Measurements from ENCODE around the gene TXNDC11. TPM values are rescaled to one million over a fixed set of nuclear protein-coding genes. Genes with fewer than 3 reads are reported as not detected.

The TXNDC11 gene
- total and polyA plus RNA-seq, 9 of the 15 experiments (the other 6 are each of a cell fraction or from before 2014, with no cell fraction given): 0.66 to 32.6 (median 26.2) TPM

GRCh38 chr16:11649276-11649675 is 93.4 kb downstream of the TXNDC11 start:
- ChIA-PET POLR2A (interaction anchor here (0.7 to 0.9 kb wide), 2 partner anchors 10 to 15 kb away, joined by 3 read pairs; no protein-coding TSS in a partner anchor), CTCF (ENCODE audit: low intra/inter-chr PET ratio) (no interaction called here)
- Histone ChIP-seq H4K20me1 (replicated peaks; ENCODE audit: control insufficient read depth, insufficient read depth, low read length) (no peaks in the 10 kb centered on the region), H3K4me3 (no peak overlapping the region), H3K9me1 (ENCODE audit: control insufficient read depth, insufficient read depth, low read length) (no peaks in the 10 kb centered on the region), H3K27ac (ENCODE audit: extremely low read depth, low read depth, low read length) (no peak overlapping the region), H3K4me1 (replicated peaks in 1 of 2; ENCODE audit: control insufficient read depth in 2 of 2, insufficient read depth in 2 of 2, low read length in 2 of 2) (no peaks in the 10 kb centered on the region), H3K36me3 (ENCODE audit: control insufficient read depth, insufficient read depth, low read length) (no peaks in the 10 kb centered on the region), H3K9me3 (replicated peaks; ENCODE audit: control insufficient read depth, insufficient read depth, low read depth, low read length) (no peaks in the 10 kb centered on the region), H3K9ac (ENCODE audit: insufficient read depth in 1 of 2, low read depth in 2 of 2, low read length in 2 of 2) (no peak overlapping the region), H3K79me2 (ENCODE audit: control insufficient read depth, insufficient read depth, low read length) (no peaks in the 10 kb centered on the region), H2AFZ (ENCODE audit: low read depth, low read length) (no peak overlapping the region), H3K27me3 (ENCODE audit: control insufficient read depth in 2 of 2, insufficient read depth in 2 of 2, low read length in 2 of 2) (peaks cover 12 to 25% of the 10 kb centered on the region in 2 experiments; a peak in 4 of 5 replicates), H3K4me2 (ENCODE audit: insufficient read depth, low read length) (no peak overlapping the region)
- in situ Hi-C loops (cut with MboI): no loop called here
- ATAC-seq (no peak), DNase-seq (ENCODE audit: extremely low read depth in 1 of 4, low spot score in 3 of 4) (no peak), FAIRE-seq (no peak)
- no TSS peak for BruUV-seq (replicated peaks)
- intact Hi-C loops (cut with micrococcal nuclease): no loop called here
- WGBS (ENCODE audit: insufficient coverage, low coverage, missing lambda C conversion rate): under 1% methylated on average over 7 of the region's 7 CpGs
- TF ChIP-seq THRB (CRISPR knock-in tag; conservative IDR thresholded peaks at IDR 0.05) (no peak), ZFP91 (CRISPR knock-in tag; IDR thresholded peaks at IDR 0.05) (no peak), TAF15 (IDR thresholded peaks at IDR 0.05; ENCODE audit: low read depth, low read length) (no peak), MAX (CRISPR knock-in tag; IDR thresholded peaks at IDR 0.05) (no peak), NCOA2 (IDR thresholded peaks at IDR 0.05; ENCODE audit: partially characterized antibody in 2 of 2) (no peak), ZBTB34 (CRISPR knock-in tag; IDR thresholded peaks at IDR 0.05) (no peak), FOS (IDR thresholded peaks at IDR 0.05; ENCODE audit: extremely low read depth, insufficient read length) (no peak)
